Measurements from ENCODE around the gene DAPK1. TPM values are rescaled to one million over a fixed set of nuclear protein-coding genes. Genes with fewer than 3 reads are reported as not detected.

The DAPK1 gene
- total RNA-seq, 1 donor from 2014 or later: 29.5 TPM

GRCh38 chr9:87606841-87607521 lies 109.3 kb downstream of the DAPK1 start:
- H3K4me3 Mint-ChIP-seq: no peak overlapping the region
- Histone ChIP-seq H2AFZ (replicated peaks) (no peak overlapping the region), H3F3A (ENCODE audit: low read depth) (peaks cover 5% of the 10 kb centered on the region), H3K27me3 (no peaks in the 10 kb centered on the region), H3K4me1 (peaks cover 25% of the 10 kb centered on the region), H3K36me3 (no peaks in the 10 kb centered on the region), H3K4me2 (peak overlapping the region; percentile 65), H3K9me3 (ENCODE audit: low read depth) (no peaks in the 10 kb centered on the region), H4K20me1 (ENCODE audit: low read depth) (peaks cover 15% of the 10 kb centered on the region), H3K27ac (peak overlapping the region; percentile 30), H3K9ac (no peak overlapping the region), H3K4me3 (no peak overlapping the region), H3K79me2 (ENCODE audit: low read depth) (no peaks in the 10 kb centered on the region)
- TF ChIP-seq EZH2 (IDR thresholded peaks at IDR 0.05): no peak
- no peak for TF ChIP-seq EZH2phosphoT487 (IDR thresholded peaks at IDR 0.05)
- no peak for TF ChIP-seq CTCF (IDR thresholded peaks at IDR 0.05)
- H3K27me3 Mint-ChIP-seq (ENCODE audit: insufficient read depth, low read depth): no peaks in the 10 kb centered on the region
- DNase-seq (ENCODE audit: low spot score): peak; percentile 64
- H3K36me3 Mint-ChIP-seq: peaks cover 33% of the 10 kb centered on the region
- H3K4me1 Mint-ChIP-seq: peaks cover 64% of the 10 kb centered on the region
- no peaks in the 10 kb centered on the region for H3K9me3 Mint-ChIP-seq
- no peak overlapping the region for H3K27ac Mint-ChIP-seq

GRCh38 chr9:87607859-87608258 lies 110.2 kb downstream of the DAPK1 start:
- H2AFZ ChIP-seq (replicated peaks): no peak overlapping the region
- peaks cover 5% of the 10 kb centered on the region for H3F3A ChIP-seq (ENCODE audit: low read depth)
- TF ChIP-seq CTCF (IDR thresholded peaks at IDR 0.05): no peak
- TF ChIP-seq EZH2phosphoT487 (IDR thresholded peaks at IDR 0.05): no peak
- TF ChIP-seq EZH2 (IDR thresholded peaks at IDR 0.05): no peak
- H3K27me3 Mint-ChIP-seq (ENCODE audit: insufficient read depth, low read depth): no peaks in the 10 kb centered on the region
- no peak overlapping the region for H3K9ac ChIP-seq
- H3K4me2 ChIP-seq: no peak overlapping the region
- H3K27ac ChIP-seq: no peak overlapping the region
- no peaks in the 10 kb centered on the region for H3K27me3 ChIP-seq
- H3K79me2 ChIP-seq (ENCODE audit: low read depth): no peaks in the 10 kb centered on the region
- no peaks in the 10 kb centered on the region for H3K9me3 Mint-ChIP-seq
- H3K4me3 ChIP-seq: no peak overlapping the region
- no peaks in the 10 kb centered on the region for H3K9me3 ChIP-seq (ENCODE audit: low read depth)
- peak overlapping the region; percentile 68 for H3K27ac Mint-ChIP-seq
- peaks cover 56% of the 10 kb centered on the region for H3K4me1 Mint-ChIP-seq
- DNase-seq (ENCODE audit: low spot score): no peak
- H3K4me3 Mint-ChIP-seq: no peak overlapping the region
- H3K36me3 Mint-ChIP-seq: peaks cover 33% of the 10 kb centered on the region
- no peaks in the 10 kb centered on the region for H3K36me3 ChIP-seq
- H3K4me1 ChIP-seq: peaks cover 23% of the 10 kb centered on the region
- H4K20me1 ChIP-seq (ENCODE audit: low read depth): peaks cover 10% of the 10 kb centered on the region

GRCh38 chr9:87609002-87609401 lies 111.3 kb downstream of the DAPK1 start:
- no peak overlapping the region for H3K27ac Mint-ChIP-seq
- Histone ChIP-seq H3K36me3 (no peaks in the 10 kb centered on the region), H3F3A (ENCODE audit: low read depth) (no peaks in the 10 kb centered on the region), H3K79me2 (ENCODE audit: low read depth) (no peaks in the 10 kb centered on the region), H4K20me1 (ENCODE audit: low read depth) (peaks cover 14% of the 10 kb centered on the region), H3K4me2 (no peak overlapping the region), H3K27ac (no peak overlapping the region), H3K4me3 (no peak overlapping the region), H3K9me3 (ENCODE audit: low read depth) (no peaks in the 10 kb centered on the region), H3K4me1 (peaks cover 29% of the 10 kb centered on the region), H3K9ac (no peak overlapping the region), H2AFZ (replicated peaks) (no peak overlapping the region), H3K27me3 (no peaks in the 10 kb centered on the region)
- no peak for DNase-seq (ENCODE audit: low spot score)
- TF ChIP-seq CTCF (IDR thresholded peaks at IDR 0.05): no peak
- TF ChIP-seq EZH2 (IDR thresholded peaks at IDR 0.05): no peak
- no peak for TF ChIP-seq EZH2phosphoT487 (IDR thresholded peaks at IDR 0.05)
- peaks cover 54% of the 10 kb centered on the region for H3K4me1 Mint-ChIP-seq
- H3K9me3 Mint-ChIP-seq: no peaks in the 10 kb centered on the region
- H3K27me3 Mint-ChIP-seq (ENCODE audit: insufficient read depth, low read depth): no peaks in the 10 kb centered on the region
- H3K4me3 Mint-ChIP-seq: no peak overlapping the region
- peaks cover 33% of the 10 kb centered on the region for H3K36me3 Mint-ChIP-seq

All from neural progenitor cell (in vitro differentiated cells).